NCI-H345 treated with DMSO at 0.1 percent for 48 hours (cell line): ENCODE results near the gene IDH2.
"Not testable (repeated sequence)": the region's sequence is repeated elsewhere in the genome, so short reads cannot be mapped to it uniquely, and the experiment has no call there.

Experiments used
- DNase-seq: peaks from one replicate; lab custom pipeline; 2025; ENCODE audit not compliant: unreplicated experiment; lab: John Stamatoyannopoulos, UW

IDH2 gene

DNA sequence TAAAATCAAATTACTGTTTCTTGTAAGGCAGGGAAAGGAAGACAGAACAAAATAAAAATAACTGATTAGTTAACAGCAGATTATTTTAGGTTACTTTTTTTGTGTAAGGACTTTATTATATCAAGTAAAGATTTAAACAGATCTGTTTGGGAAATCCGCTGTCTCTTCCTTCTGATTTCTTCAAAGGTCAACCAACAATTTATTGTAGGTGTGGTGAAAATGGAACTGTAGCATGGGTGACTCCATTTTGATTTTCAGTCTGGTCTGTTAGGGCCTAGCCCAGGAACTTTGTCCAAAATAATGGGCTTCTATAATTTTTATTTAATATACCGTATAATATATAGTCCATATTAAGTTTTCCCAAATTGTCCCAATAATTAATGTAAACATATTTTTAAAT lies 13.5 kb upstream of the IDH2 start:
- DNase-seq, result no peak

DNA sequence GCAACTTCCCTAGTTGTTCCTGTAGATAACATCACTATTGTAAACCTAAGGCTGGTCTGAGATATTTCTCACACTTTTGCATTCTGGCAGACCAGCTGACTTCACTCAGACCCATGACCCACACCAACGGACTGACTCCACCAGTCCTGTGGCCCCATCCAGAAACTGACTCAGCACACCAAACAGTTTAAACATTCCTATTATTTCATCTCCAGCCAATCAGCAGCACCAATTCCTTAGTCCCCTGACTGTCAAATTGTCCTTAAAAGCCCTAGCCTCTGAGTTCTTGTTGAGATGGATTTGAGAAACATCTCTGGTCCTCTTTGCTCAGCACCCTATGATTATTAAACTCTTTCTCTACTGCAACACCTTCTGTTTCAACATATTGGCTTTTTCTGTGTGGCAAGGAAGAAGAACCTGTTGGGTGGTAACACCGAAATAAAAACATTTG lies 12.2 kb upstream of the IDH2 start:
- DNase-seq, result no peak

DNA sequence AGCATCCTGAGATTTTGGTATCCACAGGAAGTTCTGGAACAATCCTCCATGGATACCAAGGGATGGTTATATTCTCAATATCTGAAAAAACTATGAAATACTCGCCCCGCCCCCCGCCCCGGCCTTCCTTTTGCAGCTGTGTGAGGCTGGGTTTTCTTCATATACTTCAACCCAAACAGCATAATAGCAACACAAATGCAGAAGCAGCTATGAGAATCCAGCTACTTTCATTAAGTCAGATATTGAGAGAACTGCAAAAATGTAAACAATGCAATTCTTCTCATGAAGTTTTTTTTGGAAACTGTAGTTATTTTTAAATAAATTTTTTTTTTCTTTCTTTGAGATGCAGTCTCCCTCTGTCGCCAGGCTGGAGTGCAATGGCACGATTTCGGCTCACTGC lies 10.9 kb upstream of the IDH2 start:
- no peak for DNase-seq

- not testable (repeated sequence) for DNase-seq
Observed at GRCh38 chr15:90109163-90109751, 7.0 kb upstream of the IDH2 start.

DNA sequence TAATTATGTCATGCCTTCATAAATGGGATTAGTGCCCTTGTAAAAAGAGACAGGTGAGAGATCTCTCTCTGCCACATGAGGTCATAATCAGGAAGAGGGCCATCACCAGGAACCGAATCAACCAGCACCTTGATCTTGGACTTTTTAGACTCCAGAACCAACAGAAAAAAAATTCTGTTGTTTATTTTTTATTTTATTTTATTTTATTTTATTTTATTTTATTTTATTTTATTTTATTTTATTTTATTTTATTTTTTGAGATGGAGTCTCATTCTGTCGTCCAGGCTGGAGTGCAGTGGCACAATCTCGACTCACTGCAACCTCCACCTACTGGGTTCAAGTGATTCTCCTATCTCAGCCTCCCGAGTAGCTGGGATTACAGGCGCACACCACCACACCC lies 5.8 kb upstream of the IDH2 start:
- not testable (repeated sequence) for DNase-seq

GRCh38 chr15:90106522-90107117 lies 4.4 kb upstream of the IDH2 start:
- no peak for DNase-seq

DNA sequence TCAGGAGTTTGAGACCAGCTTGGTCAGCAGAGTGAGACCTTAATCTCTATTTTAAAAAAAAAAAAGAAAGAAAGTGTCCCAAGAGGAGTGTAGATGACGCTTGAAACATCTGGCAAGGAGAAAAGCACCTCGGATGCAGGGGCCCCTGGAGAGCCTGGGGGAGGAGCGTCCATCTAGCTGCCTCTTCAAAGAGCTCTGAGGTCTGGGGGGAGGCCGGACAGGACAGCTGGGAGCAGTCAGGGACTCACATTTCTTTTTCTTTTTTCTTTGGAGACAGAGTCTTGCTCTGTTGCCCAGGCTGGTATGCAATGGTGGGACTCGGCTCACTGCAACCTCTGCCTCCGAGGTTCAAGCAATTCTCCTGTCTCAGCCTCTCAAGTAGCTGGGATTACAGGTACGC lies 3.3 kb upstream of the IDH2 start:
- DNase-seq, result no peak

DNA sequence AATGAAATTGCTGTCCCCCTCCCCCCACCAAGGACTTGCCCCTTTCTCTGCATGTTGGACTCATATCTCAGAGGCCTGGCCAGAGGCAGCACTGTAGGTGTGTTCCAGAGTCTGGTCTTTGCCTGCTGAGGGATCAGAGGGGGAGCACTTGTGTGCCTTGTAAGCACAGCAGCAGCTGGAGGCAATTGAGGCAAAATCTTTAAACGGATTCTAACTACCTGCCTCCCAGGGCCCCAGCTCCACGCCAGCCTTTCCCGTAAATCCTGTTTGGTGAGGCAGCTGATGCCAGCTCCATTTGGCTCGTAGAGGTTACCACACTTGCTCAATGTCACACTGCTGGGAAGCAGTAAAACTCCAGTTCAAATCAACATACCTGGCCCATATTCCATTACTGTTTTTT lies 2.3 kb upstream of the IDH2 start:
- no peak for DNase-seq

- DNase-seq, result peak; percentile 37
Observed at GRCh38 chr15:90103701-90104329, 1.5 kb upstream of the IDH2 start.

- no peak for DNase-seq
Observed at GRCh38 chr15:90101130-90101968, 919 bp downstream of the IDH2 start.

GRCh38 chr15:90099868-90100831 lies 2.1 kb downstream of the IDH2 start:
- no peak for DNase-seq

DNA sequence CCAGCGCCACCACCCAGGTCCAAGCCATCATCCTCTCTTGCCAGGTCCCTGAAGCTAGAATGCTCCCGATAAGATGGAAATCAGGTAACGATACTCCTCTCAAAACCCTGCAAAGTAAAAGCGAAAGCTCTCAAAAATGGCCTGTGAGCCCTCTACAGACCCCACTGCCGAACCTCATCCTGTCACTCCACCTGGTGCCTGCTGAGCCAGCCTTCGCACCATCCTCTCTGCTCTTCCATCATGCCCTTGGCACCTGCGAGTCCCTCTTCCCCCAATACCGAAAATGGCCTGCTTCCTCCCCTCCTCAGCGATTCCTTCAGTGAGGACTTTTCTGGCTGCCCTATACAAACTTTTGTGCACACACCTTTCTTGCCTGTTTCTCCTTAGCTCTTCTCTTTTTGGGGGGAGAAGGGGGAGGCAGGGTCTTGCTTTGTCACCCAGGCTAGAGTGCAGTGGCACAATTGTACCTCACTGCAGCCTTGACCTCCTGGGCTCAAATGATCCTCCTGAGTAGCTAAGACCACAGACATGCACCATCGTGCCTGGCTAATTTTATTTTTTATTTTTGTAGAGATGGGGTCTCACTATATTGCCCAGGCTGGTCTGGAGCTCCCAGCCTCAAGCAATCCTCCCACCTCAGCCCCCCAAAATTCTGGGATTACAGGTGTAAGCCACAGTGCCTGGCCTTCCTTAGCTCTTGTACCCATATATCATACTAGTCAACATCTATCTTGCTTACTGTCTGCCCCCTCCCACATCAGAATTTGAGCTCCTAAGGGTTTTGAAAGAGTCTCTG lies 3.0 kb downstream of the IDH2 start:
- no peak for DNase-seq

DNA sequence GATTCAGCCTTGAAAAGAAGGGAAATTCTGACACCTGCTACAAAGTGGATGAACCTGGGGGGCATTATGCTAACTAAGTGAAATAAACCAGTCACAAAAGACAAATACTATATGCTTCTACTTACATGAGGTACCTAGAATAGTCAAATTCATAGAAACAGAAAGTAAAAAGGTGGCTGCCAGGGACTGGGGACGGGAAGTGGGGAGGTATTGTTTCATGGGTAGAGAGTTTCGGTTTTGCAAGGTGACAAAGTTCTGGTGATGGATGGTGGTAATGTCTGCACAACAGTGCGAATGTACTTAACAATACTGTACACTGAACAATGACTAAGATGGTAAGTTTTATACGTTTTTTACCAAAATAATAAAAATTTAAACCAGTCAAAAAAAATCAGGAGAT lies 4.8 kb downstream of the IDH2 start:
- no peak for DNase-seq

DNA sequence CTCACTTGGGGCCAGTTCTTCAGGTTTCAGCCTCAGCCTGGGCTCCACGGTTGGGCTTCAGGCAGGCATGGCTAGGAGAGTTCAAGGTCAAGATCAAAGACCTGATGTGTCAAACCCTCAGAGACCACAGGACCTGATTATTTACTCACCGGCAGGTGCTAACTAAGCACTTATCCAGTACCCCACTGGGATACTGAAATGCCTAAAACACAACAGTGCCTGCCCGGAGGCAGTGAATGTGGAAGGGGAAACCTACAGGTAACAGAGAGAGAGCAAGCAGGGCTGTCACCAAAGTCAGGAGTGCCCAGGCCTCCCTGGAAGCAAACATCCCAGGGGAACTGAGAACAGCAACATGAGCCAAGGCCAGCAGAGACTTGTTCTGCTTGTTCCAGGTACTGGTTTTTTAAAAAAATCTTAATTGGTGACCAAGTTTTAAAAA lies 6.7 kb downstream of the IDH2 start:
- DNase-seq, result peak; percentile 77

DNA sequence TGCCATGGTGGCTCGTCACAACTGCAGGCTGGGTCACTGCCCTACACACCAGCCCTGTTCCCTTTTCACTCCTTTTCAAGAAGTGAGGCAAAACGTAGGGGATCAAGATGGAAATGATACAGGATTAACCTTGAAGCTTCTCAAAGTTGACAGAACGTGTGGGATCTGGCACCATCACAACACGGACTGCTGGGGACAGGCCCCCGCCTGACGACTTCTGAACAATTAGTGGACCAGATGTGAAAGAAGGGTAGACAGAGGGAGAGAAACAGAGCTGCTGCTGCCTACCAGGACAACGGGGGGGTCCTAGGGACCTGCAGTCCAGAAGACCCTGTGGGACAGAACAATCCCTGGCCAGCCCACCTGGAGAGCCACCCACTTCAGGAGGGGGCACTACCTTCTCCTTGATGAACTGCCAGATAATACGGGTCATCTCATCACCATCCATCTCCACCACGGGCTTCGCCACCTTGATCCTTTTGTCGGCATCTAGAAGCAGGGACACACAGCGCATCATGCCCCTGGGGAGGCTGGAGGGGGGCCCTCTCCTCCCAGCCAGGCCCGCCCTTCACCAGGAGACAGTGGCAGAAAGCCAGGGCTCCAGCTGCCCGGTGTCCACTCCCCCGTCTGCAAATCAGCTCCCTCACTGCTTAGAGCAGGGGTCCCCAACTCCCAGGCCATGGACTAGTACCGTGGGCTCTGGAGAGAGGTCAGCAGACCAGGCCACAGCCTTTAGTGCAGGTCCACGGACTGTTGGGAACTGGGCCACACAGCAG lies 10.9 kb downstream of the IDH2 start:
- no peak for DNase-seq

GRCh38 chr15:90090226-90090848 lies 11.9 kb downstream of the IDH2 start:
- DNase-seq, result no peak

DNA sequence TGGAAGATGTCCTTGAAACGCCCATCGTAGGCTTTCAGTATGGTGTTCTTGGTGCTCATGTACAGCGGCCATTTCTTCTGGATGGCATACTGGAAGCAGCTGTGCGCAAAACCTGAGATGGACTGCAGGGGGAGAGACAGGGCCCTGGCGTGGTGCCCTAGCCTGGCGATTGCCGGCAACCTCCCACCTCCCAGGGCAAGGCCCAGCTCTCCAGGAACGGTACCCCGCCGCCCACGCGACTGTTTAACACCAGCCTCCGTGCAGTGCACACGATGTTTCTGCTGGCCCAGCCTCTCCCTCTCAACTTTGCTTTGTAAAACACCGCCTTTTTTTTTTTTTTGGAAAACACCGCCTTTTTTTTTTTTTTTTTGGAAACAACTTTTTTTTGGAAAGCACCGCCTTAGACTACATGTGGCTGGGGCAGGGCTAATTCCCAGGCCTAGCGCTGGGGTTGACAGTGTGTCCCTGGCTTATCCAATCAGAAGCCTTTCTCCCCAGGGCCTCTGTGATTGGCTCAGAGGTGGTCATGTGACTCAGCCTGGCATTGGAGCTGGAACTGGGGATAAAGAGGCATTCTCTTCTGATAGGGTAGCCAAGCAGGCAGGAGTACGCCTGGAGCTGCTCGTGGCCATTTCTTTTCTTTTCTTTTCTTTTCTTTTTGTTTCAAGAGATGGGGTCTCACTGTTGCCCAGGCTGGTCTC lies 14.7 kb downstream of the IDH2 start:
- DNase-seq, result no peak

DNA sequence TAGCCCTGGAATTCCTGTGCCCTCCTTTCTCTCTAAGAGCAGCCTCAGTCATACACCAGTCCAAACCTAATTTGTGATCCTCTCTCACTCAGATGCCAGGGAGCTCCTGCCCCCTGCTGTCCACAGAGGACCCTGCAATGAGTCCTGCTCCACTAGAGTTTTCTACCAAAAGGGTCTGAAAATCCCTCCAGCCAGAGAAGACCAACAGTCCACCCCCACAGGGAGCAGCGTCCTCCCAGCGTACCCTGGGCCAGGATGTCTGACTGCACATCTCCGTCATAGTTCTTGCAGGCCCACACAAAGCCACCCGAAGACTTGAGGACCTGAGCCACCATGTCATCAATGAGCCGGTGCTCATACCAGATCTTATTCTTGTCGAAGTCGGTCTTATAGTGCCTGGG lies 15.4 kb downstream of the IDH2 start:
- DNase-seq, result no peak
